Kidney (tissue), 14 donors: ENCODE measurements around the gene CD84. TPM values are rescaled to one million over a fixed set of nuclear protein-coding genes. Genes with fewer than 3 reads are reported as not detected.
A peak's percentile ranks its signal among the peaks of the same experiment; 100 is the strongest.

Experiments used
- DNase-seq, 5 donors: peaks; one replicate each; pipeline ENCODE4 v3.0.0-alpha.2; 2013 to 2020
- FAIRE-seq: peaks from 2 replicates; lab custom pipeline; 2012; peaks lifted over from hg19 to GRCh38; lab: Jason Lieb, UNC
- H3K27ac ChIP-seq, 2 donors: one replicate each; pipeline ENCODE4 v1.7.0; 2013; ENCODE audit warnings: low read depth in 2 of 2, low read length in 2 of 2, inconsistent platforms in 1 of 2
- H3K27me3 ChIP-seq: one replicate; pipeline ENCODE4 v1.7.1; 2013; ENCODE audit warnings: low read length, inconsistent platforms; ENCODE audit not compliant: control insufficient read depth, insufficient read depth
- H3K36me3 ChIP-seq, 3 donors: one replicate each; pipeline versions ENCODE4 v1.7.0 to v1.7.1; 2013; ENCODE audit warnings: low read length in 3 of 3, control low read depth in 1 of 3, inconsistent platforms in 1 of 3; ENCODE audit not compliant: insufficient read depth in 3 of 3, control insufficient read depth in 2 of 3
- H3K4me1 ChIP-seq, 3 donors: one replicate each; pipeline versions ENCODE4 v1.7.0 to v1.7.1; 2013; ENCODE audit warnings: low read length in 3 of 3, inconsistent platforms in 1 of 3, low read depth in 1 of 3; ENCODE audit not compliant: control insufficient read depth in 2 of 3, insufficient read depth in 2 of 3
- H3K4me3 ChIP-seq, 3 donors: one replicate each; pipeline versions ENCODE4 v1.7.0 to v1.8.1; 2013; ENCODE audit warnings: low read length in 3 of 3, control low read depth in 1 of 3, inconsistent platforms in 1 of 3
- H3K9ac ChIP-seq, 3 donors: one replicate each; pipeline versions ENCODE4 v1.7.0 to v1.7.1; 2013; ENCODE audit warnings: low read length in 3 of 3, control low read depth in 1 of 3, inconsistent platforms in 1 of 3
- H3K9me3 ChIP-seq, 3 donors: one replicate each; pipeline versions ENCODE4 v1.7.0 to v1.7.1; 2013; ENCODE audit warnings: low read length in 3 of 3, control low read depth in 1 of 3, inconsistent platforms in 1 of 3; ENCODE audit not compliant: control insufficient read depth in 2 of 3, insufficient read depth in 1 of 3
- intact Hi-C: fragments of 100-400 bp; cut with DNase I; formaldehyde crosslinking; loops from one replicate; pipeline ENCODE4 v1.11.1; 2022
- polyA plus RNA-seq: library from polyadenylated mRNA; stranded (reverse); fragments of 350-450 nt; fragmentation: Illumina TruSeq; extraction: RNeasy Lipid Tissue Mini Kit (QIAGEN cat#74804); gene quantifications from one replicate; pipeline ENCODE4 v1.2.3, GENCODE V29; 2014; ENCODE audit warnings: low read depth, low replicate concordance; ENCODE audit not compliant: insufficient read depth
- total RNA-seq: library from RNA; stranded (reverse); fragmentation: NEBNext Ultra II Directional; extraction: Animal tissue kit (Norgen Biotek cat#: 25700); gene quantifications from one replicate; pipeline ENCODE4 v1.2.1, GENCODE V29; 2021
- TF ChIP-seq, protein P1 (sequence below): IDR thresholded peaks from 3 replicates; pipeline ENCODE4 v1.5.1; 2012; ENCODE audit warnings: mild to moderate bottlenecking, moderate library complexity, borderline replicate concordance; ENCODE audit not compliant: insufficient read depth; ENCODE audit errors: extremely low read depth
- donor health status: control.
- donor health status: control.
- donor health status: control.
- donor health status: control.
- donor health status: control.
- donor health status: DM: yes; HTN: yes; CAD: no.
- donor health status: Normal renal cell carcinoma (clear cell type).

CD84 gene
- total and polyA plus RNA-seq, 2 donors from 2014 or later, result 0.30 to 17.5 TPM

GRCh38 chr1:160522622-160523345 is 56.5 kb downstream of the CD84 start, which contains the start of gene SLAMF6:
Gene SLAMF6 (minus strand): TSS chr1:160523255. CDS start chr1:160523192, 63 bp downstream.
- Histone ChIP-seq H3K4me3 (peak within 1 kb of the TSS in 1 of 3 donors; percentile 40), H3K9ac (no peak within 1 kb of the TSS), H3K36me3 (no peaks in the 10 kb centered on the region), H3K9me3 (no peaks in the 10 kb centered on the region), H3K4me1 (no peaks in the 10 kb centered on the region), H3K27me3 (no peaks in the 10 kb centered on the region), H3K27ac (no peak within 1 kb of the TSS)
- TF ChIP-seq, protein P1, sequence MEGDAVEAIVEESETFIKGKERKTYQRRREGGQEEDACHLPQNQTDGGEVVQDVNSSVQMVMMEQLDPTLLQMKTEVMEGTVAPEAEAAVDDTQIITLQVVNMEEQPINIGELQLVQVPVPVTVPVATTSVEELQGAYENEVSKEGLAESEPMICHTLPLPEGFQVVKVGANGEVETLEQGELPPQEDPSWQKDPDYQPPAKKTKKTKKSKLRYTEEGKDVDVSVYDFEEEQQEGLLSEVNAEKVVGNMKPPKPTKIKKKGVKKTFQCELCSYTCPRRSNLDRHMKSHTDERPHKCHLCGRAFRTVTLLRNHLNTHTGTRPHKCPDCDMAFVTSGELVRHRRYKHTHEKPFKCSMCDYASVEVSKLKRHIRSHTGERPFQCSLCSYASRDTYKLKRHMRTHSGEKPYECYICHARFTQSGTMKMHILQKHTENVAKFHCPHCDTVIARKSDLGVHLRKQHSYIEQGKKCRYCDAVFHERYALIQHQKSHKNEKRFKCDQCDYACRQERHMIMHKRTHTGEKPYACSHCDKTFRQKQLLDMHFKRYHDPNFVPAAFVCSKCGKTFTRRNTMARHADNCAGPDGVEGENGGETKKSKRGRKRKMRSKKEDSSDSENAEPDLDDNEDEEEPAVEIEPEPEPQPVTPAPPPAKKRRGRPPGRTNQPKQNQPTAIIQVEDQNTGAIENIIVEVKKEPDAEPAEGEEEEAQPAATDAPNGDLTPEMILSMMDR, result no peak
- intact Hi-C loops, result no loop called here
- FAIRE-seq (no peak), DNase-seq (no peak)

DNA sequence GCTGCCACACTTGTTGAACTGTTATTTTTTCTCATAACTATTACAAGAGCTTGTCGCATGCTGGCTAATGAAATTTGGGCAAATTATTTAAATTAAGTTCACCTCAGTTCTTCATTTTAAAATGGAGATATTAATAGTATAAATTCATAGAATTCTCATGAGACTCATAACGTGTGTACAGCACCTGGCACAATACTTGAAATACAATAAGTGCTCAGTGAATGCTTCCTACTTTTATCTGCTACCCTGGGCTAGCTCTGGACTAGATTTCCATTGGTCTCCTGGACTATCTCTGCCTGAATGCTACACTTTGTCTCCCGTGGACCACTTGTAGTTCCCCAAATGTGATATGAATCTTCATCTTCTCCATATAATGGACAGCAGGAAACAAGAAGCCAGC is 57.2 kb downstream of the CD84 start:
- TF ChIP-seq, protein P1, result no peak
- FAIRE-seq (no peak), DNase-seq (no peak)
- H3K4me1 ChIP-seq, result no peaks in the 10 kb centered on the region
- no peaks in the 10 kb centered on the region for H3K9me3 ChIP-seq
- no peak overlapping the region for H3K27ac ChIP-seq
- H3K27me3 ChIP-seq, result no peaks in the 10 kb centered on the region
- no peaks in the 10 kb centered on the region for H3K36me3 ChIP-seq
- H3K9ac ChIP-seq, result no peak overlapping the region
- intact Hi-C loops, result no loop called here
- H3K4me3 ChIP-seq, result no peak overlapping the region

- intact Hi-C loops, result no loop called here
- TF ChIP-seq, protein P1, result no peak
- Histone ChIP-seq H3K4me3 (no peak overlapping the region), H3K36me3 (no peaks in the 10 kb centered on the region), H3K4me1 (no peaks in the 10 kb centered on the region), H3K9ac (no peak overlapping the region), H3K9me3 (no peaks in the 10 kb centered on the region), H3K27me3 (no peaks in the 10 kb centered on the region), H3K27ac (no peak overlapping the region)
- DNase-seq, result no peak
- no peak for FAIRE-seq
Measured at GRCh38 chr1:160521554-160521953, 57.7 kb downstream of the CD84 start.
